ENCODE measurements around the gene JAZF1. TPM values are rescaled to one million over a fixed set of nuclear protein-coding genes. Genes with fewer than 3 reads are reported as not detected.

Gene JAZF1
- total and polyA plus RNA-seq, 2 of the 8 experiments (the other 6 are each of a cell fraction or from before 2014, with no cell fraction given), result 2.6 to 21.8 TPM

DNA sequence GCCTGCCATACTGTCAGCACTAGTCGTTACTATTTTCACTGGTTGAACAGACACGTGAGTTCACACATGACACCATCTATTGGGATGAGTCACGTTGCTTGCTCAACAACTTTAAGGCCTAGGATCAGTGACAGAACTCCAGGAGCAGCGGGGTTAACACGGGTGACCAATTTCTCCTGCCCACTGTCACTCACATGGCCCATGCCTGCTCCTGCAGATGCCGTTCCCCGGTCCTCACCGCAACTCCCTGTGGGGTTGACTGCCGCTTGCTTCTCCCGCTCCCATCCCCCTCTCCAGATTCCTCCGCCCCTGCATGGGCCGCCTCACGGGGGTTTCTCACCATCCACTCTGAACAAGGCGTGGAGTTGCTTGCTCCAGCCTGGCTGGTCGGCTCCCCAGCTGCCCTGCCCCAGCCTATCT lies 312.5 kb downstream of the JAZF1 start:
- Histone ChIP-seq H3K36me3 (ENCODE audit: control insufficient read depth in 2 of 4, insufficient read depth in 4 of 4, low read length in 3 of 4) (no peaks in the 10 kb centered on the region), H3K56ac (replicated peaks; ENCODE audit: insufficient read length, low read depth, low read length) (no peak overlapping the region), H3K9ac (replicated peaks in 1 of 4; ENCODE audit: extremely low read depth in 1 of 4, low read depth in 3 of 4, low read length in 3 of 4) (no peak overlapping the region), H3K4me2 (ENCODE audit: insufficient read depth in 1 of 2, low read depth in 2 of 2, low read length in 2 of 2) (no peak overlapping the region), H2BK120ac (replicated peaks; ENCODE audit: low read depth, low read length) (no peak overlapping the region), H3K4me1 (replicated peaks in 1 of 4; ENCODE audit: control insufficient read depth in 3 of 4, insufficient read depth in 4 of 4, low read length in 3 of 4) (peaks cover 0 to 7% (median 1%) of the 10 kb centered on the region in 4 experiments; a peak in 5 of 7 replicates), H3K27ac (ENCODE audit: low read depth, low read length) (no peak overlapping the region), H3K14ac (ENCODE audit: insufficient read length) (no peak overlapping the region), H3K18ac (ENCODE audit: extremely low read depth, low read length) (no peak overlapping the region), H3K4ac (replicated peaks; ENCODE audit: insufficient read length, low read depth, low read length) (no peak overlapping the region), H2BK12ac (ENCODE audit: low read depth, low read length) (no peak overlapping the region), H4K5ac (ENCODE audit: insufficient read length, low read depth, low read length) (no peak overlapping the region), H2BK5ac (ENCODE audit: low read depth, low read length) (no peak overlapping the region), H4K8ac (ENCODE audit: extremely low read depth, insufficient read depth, low read length) (no peak overlapping the region), H2AFZ (ENCODE audit: low read length) (no peak overlapping the region), H4K20me1 (replicated peaks in 1 of 2; ENCODE audit: control insufficient read depth in 1 of 2, insufficient read depth in 2 of 2, low read length in 2 of 2) (peaks cover 0 to 1% of the 10 kb centered on the region in 2 experiments), H3K27me3 (replicated peaks in 1 of 4; ENCODE audit: control insufficient read depth in 3 of 4, extremely low read depth in 1 of 4, insufficient read depth in 3 of 4, low read length in 3 of 4) (no peaks in the 10 kb centered on the region), H3K23me2 (ENCODE audit: low read depth, low read length) (no peaks in the 10 kb centered on the region), H2AK5ac (ENCODE audit: low read depth, low read length) (no peak overlapping the region), H3K4me3 (ENCODE audit: extremely low read depth in 1 of 4, insufficient read depth in 2 of 4, low read depth in 3 of 4, low read length in 4 of 4) (no peak overlapping the region), H3K79me1 (ENCODE audit: low read depth, low read length) (no peaks in the 10 kb centered on the region), H3K23ac (ENCODE audit: insufficient read length) (no peak overlapping the region), H2BK20ac (ENCODE audit: low read length) (no peak overlapping the region), H3K79me2 (ENCODE audit: control insufficient read depth in 1 of 2, insufficient read depth in 2 of 2, low read length in 2 of 2) (no peaks in the 10 kb centered on the region), H2BK15ac (ENCODE audit: low read length) (no peak overlapping the region), H4K91ac (replicated peaks; ENCODE audit: insufficient read length, low read length) (no peak overlapping the region), H3K9me3 (ENCODE audit: insufficient read depth in 2 of 2, low read depth in 1 of 2, low read length in 1 of 2) (no peaks in the 10 kb centered on the region)
- 91% methylated on average over 15 of the region's 15 CpGs; no CpG with 5 or more reads in 1 of the 2 experiments for WGBS, 2 experiments (ENCODE audit: extremely low coverage in 1 of 2, insufficient coverage in 1 of 2, insufficient read length in 1 of 2, insufficient replicate concordance in 2 of 2, low coverage in 1 of 2, low lambda C conversion rate in 2 of 2, missing lambda C conversion rate in 1 of 2)
- no peak for DNase-seq (ENCODE audit: low read depth in 1 of 2, low spot score in 2 of 2)
- FAIRE-seq, result no peak
- TF ChIP-seq NANOG (IDR thresholded peaks at IDR 0.05; ENCODE audit: insufficient read depth, low read depth, low read length, poor library complexity, severe bottlenecking) (no peak), RXRA (IDR thresholded peaks at IDR 0.05; ENCODE audit: insufficient read depth, low read depth, low read length) (no peak), EZH2 (IDR thresholded peaks at IDR 0.05; ENCODE audit: low read depth, low read length, severe bottlenecking) (no peak), SIRT6 (IDR thresholded peaks at IDR 0.05; ENCODE audit: low read length) (no peak), SIN3A (conservative IDR thresholded peaks at IDR 0.05 in 1 of 2, IDR thresholded peaks at IDR 0.05 in 1 of 2; ENCODE audit: low read depth in 1 of 2, low read length in 2 of 2) (no peak), PHF8 (conservative IDR thresholded peaks at IDR 0.05; ENCODE audit: low read depth, low read length) (no peak)
- ChIA-PET POLR2A (ENCODE audit: partially characterized antibody) (interaction anchor here (0.5 kb wide), 1 partner anchor 216 kb away, joined by 4 read pairs; no protein-coding TSS in a partner anchor), CTCF (ENCODE audit: partially characterized antibody) (interaction anchor here (0.9 kb wide), 1 partner anchor 22 kb away, joined by 3 read pairs; no protein-coding TSS in a partner anchor)

Measured in H1 (cell line).